ENCODE data around the gene KIF3B. TPM values are rescaled to one million over a fixed set of nuclear protein-coding genes. Genes with fewer than 3 reads are reported as not detected.

Gene KIF3B
- total RNA-seq, 4 donors from 2014 or later: 21.4 to 29.0 (median 24.4) TPM

DNA sequence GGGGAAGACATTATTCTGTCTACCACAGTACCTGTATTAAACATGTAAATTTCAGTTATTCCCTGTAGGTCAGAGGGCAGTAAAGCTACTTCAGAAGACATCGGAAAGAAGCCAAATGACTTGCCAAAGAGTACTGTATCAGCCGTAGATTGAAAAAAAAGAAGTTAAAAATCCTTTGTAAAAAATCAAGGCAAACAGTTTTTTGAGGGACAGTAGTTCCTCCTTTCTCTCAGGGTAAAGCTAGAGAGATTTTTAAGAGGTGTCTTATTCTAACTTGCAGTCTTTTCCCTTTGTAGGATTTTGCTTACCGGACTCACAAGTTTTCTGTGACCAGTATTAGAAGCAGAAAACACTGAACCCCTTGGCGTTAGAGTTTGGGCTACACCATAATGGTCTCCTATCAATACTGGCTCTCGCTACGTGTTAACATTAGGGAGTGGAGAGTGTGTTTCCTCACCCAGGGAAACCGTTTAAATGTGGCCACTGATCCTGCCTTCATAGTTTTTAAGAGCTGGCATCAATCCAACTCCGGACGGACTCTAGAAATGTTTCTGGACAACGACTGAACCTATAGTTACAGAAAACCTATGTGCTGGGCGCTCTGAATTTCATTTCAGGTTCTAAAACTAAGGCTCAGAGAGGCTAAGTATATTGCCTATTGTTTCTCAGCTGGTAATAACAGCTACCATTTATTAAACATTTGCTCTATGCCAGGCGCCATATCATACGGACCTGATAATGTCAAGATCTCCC lies 79.3 kb downstream of the KIF3B start:
- Histone ChIP-seq H3K9me3 (no peaks in the 10 kb centered on the region), H3K4me1 (peaks cover 0 to 43% (median 13%) of the 10 kb centered on the region in 3 donors), H3K27ac (peak overlapping the region; percentile 93 to 99 (median 98)), H3K36me3 (no peaks in the 10 kb centered on the region), H3K4me3 (peak overlapping the region; percentile 73 to 95), H3K27me3 (no peaks in the 10 kb centered on the region)
- 8 to 16% methylated on average over 7 to 13 of the region's 13 CpGs for WGBS, 2 donors (ENCODE audit: low coverage in 1 of 2)
- no peak for ATAC-seq
- TF ChIP-seq POLR2AphosphoS5 (IDR thresholded peaks at IDR 0.05): no peak
- TF ChIP-seq EP300 (IDR thresholded peaks at IDR 0.05): no peak
- TF ChIP-seq CTCF (IDR thresholded peaks at IDR 0.05): no peak
- no peak for TF ChIP-seq POLR2A (IDR thresholded peaks at IDR 0.05)

DNA sequence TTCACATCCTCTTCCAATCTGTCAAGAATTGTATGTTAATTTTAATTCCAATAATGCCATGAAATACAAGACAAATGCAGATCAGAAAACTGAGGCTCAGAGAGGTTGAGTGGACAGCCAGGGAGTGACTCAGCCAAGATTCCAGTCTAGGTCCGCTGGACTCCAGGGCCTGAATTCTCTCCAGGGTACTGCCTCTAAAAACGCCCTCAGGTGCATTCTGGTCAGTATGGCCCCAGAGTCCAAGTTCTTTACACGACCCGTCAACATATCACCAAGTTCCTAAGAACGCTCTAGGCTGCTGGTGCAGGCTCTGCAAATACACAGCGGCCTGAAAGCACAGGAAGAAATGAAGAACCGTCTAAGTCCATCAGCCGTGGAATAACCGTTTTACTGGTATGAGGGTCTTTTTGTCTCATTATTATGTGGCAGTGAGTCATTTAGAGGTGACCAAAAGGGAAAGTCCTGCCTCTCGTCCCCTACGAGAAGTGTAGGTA lies 80.0 kb downstream of the KIF3B start:
- 0 to 1% methylated on average over 8 to 9 of the region's 11 CpGs for WGBS, 2 donors (ENCODE audit: low coverage in 1 of 2)
- Histone ChIP-seq H3K9me3 (no peaks in the 10 kb centered on the region), H3K27ac (peak overlapping the region; percentile 93 to 99 (median 98))

DNA sequence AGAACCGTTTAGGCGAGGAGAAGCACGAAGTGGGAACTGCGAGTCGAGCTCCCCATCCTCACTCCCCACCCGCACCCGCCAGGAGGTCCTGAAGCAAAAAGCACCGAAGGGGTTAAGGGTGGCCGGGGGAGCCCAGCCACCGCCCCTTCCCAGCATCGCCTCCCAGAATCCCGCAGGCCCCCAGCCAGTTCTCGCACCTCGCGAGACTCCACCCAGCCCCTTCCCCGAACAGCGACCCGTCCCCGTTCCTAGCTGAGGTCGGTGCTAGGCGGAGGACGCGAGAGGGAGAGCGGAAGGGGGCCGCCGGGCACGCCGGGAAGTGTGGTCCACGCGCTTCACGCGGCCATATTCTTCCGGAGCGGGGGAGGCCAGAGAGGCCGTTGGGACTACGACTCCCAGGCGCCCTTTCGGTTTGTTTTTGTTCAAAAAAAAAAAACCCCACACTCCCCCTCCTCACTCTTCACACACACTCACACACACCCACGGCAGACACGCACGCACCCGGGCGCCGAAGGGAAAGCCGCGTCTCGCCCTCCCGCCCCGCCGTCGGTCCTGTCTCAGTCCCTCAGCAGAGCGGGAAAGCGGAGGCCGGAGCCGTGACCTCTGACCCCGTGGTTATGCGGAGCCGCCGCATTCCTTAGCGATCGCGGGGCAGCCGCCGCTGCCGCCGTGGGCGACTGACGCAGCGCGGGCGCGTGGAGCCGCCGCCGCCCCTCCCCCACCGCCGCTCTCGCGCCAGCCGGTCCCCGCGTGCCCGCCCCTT lies 80.6 kb downstream of the KIF3B start, which contains the start of gene ASXL1:
ASXL1 (plus strand) TSS at position 463 of the 763 bp plus-strand sequence. CDS start 445 bp downstream, outside the sequence.
- Histone ChIP-seq H3K27ac (peak within 1 kb of the TSS; percentile 93 to 99 (median 98)), H3K36me3 (no peaks in the 10 kb centered on the region), H3K4me1 (peaks cover 0 to 56% (median 15%) of the 10 kb centered on the region in 3 donors), H3K9me3 (no peaks in the 10 kb centered on the region), H3K27me3 (no peaks in the 10 kb centered on the region), H3K4me3 (peak within 1 kb of the TSS; percentile 73 to 95)
- TF ChIP-seq CTCF (IDR thresholded peaks at IDR 0.05): peak in 2 of 4 experiments; percentile 21 to 29
- no peak for TF ChIP-seq EP300 (IDR thresholded peaks at IDR 0.05)
- peak; percentile 79 for TF ChIP-seq POLR2AphosphoS5 (IDR thresholded peaks at IDR 0.05)
- peak; percentile 44 to 62 for TF ChIP-seq POLR2A (IDR thresholded peaks at IDR 0.05)
- peak; percentile 97 for ATAC-seq
- 2% methylated on average over 12 of the region's 83 CpGs; no CpG with 5 or more reads in 1 of the 2 donors for WGBS, 2 donors (ENCODE audit: low coverage in 1 of 2)

More for the DNA sequence above, 80.0 kb downstream of the KIF3B start:
- Histone ChIP-seq H3K36me3 (no peaks in the 10 kb centered on the region), H3K4me3 (peak overlapping the region; percentile 73 to 95), H3K4me1 (peaks cover 0 to 50% (median 15%) of the 10 kb centered on the region in 3 donors), H3K27me3 (no peaks in the 10 kb centered on the region)
- no peak for TF ChIP-seq CTCF (IDR thresholded peaks at IDR 0.05)
- no peak for TF ChIP-seq POLR2AphosphoS5 (IDR thresholded peaks at IDR 0.05)
- no peak for TF ChIP-seq POLR2A (IDR thresholded peaks at IDR 0.05)
- no peak for TF ChIP-seq EP300 (IDR thresholded peaks at IDR 0.05)
- ATAC-seq: peak; percentile 4

DNA sequence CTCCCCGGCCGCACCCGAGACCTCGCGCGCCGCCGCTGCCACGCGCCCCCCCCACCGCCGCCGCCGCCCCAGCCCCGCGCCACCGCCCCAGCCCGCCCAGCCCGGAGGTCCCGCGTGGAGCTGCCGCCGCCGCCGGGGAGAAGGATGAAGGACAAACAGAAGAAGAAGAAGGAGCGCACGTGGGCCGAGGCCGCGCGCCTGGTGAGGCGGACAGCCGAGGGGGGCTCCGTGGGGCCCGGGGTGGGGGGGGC lies 81.1 kb downstream of the KIF3B start:
- no CpG with 5 or more reads among the region's 35 CpGs for WGBS, 2 donors (ENCODE audit: low coverage in 1 of 2)
- Histone ChIP-seq H3K4me1 (peaks cover 0 to 61% (median 15%) of the 10 kb centered on the region in 3 donors), H3K4me3 (peak overlapping the region; percentile 73 to 95), H3K9me3 (no peaks in the 10 kb centered on the region), H3K27ac (peak overlapping the region; percentile 73 to 99 (median 98)), H3K36me3 (no peaks in the 10 kb centered on the region), H3K27me3 (no peaks in the 10 kb centered on the region)
- TF ChIP-seq EP300 (IDR thresholded peaks at IDR 0.05) (no peak), POLR2AphosphoS5 (IDR thresholded peaks at IDR 0.05) (no peak), POLR2A (IDR thresholded peaks at IDR 0.05) (no peak), CTCF (IDR thresholded peaks at IDR 0.05) (no peak)
- ATAC-seq: no peak
